B cell (primary cell): ENCODE results near the gene RFX3. TPM values are rescaled to one million over a fixed set of nuclear protein-coding genes. Genes with fewer than 3 reads are reported as not detected.

Experiments used
- ATAC-seq: fragments of 200-7000 bp; cut with Tn5 transposase; one replicate; pipeline ENCODE4 v1.10.0; 2021; ENCODE audit warnings: low read depth, mild to moderate bottlenecking, moderate number of reproducible peaks, moderate library complexity
- CTCF ChIA-PET: fragments of 350-600 bp; sonication (Branson Sonifier 250); formaldehyde crosslinking; loops from one replicate; lab custom pipeline; 2021; ENCODE audit warnings: antibody characterized with exemption, inconsistent platforms; lab: Charles Lee
- POLR2A ChIA-PET: fragments of 350-600 bp; sonication (Branson Sonifier 250); formaldehyde crosslinking; loops from one replicate; lab custom pipeline; 2021; ENCODE audit warnings: antibody characterized with exemption; lab: Charles Lee
- DNase-seq: peaks from one replicate; pipeline ENCODE4 v3.0.0; 2013
- H2AFZ ChIP-seq: 2 replicates; pipeline ENCODE4 v1.6.1; 2012; ENCODE audit warnings: mild to moderate bottlenecking, low read depth, low read length; ENCODE audit not compliant: insufficient read depth, poor library complexity, severe bottlenecking
- H3K27ac ChIP-seq, 2 donors: 1 replicate in 1 of 2; 2 replicates in 1 of 2; pipeline ENCODE4 v1.5.1; 2012 to 2013; ENCODE audit warnings: low read length in 2 of 2, mild to moderate bottlenecking in 2 of 2, moderate library complexity in 1 of 2
- H3K27me3 ChIP-seq, 4 experiments: fragments of 200-600 bp in 1 of 4; sonication (generic) in 1 of 4; replicated peaks in 1 of 4; 1 replicate in 2 of 4; 2 replicates in 2 of 4; pipeline versions ENCODE4 v1.6.1 to v1.7.0; 2013 to 2016; ENCODE audit warnings: low read length in 3 of 4, mild to moderate bottlenecking in 2 of 4, mixed read lengths in 1 of 4, moderate library complexity in 1 of 4; ENCODE audit not compliant: insufficient read depth in 4 of 4, control insufficient read depth in 3 of 4; ENCODE audit errors: control extremely low read depth in 1 of 4
- H3K36me3 ChIP-seq, 2 experiments: replicated peaks in 1 of 2; 1 replicate in 1 of 2; 2 replicates in 1 of 2; pipeline versions ENCODE4 v1.6.1 to v1.7.1; 2013; ENCODE audit warnings: low read length in 1 of 2; ENCODE audit not compliant: insufficient read depth in 2 of 2, control insufficient read depth in 1 of 2; ENCODE audit errors: control extremely low read depth in 1 of 2, extremely low read depth in 1 of 2
- H3K4me1 ChIP-seq, 2 donors: fragments of 200-600 bp in 1 of 2; sonication (generic) in 1 of 2; 1 replicate in 1 of 2; 2 replicates in 1 of 2; pipeline versions ENCODE4 v1.5.1 to v1.6.1; 2013 to 2017; ENCODE audit warnings: low read length in 2 of 2; ENCODE audit not compliant: control insufficient read depth in 2 of 2, insufficient read depth in 2 of 2
- H3K4me2 ChIP-seq: replicated peaks from 2 replicates; pipeline ENCODE3; 2012; ENCODE audit warnings: mild to moderate bottlenecking, low read depth, low read length; ENCODE audit not compliant: poor library complexity, severe bottlenecking
- H3K4me3 ChIP-seq, 5 experiments: fragments of 200-600 bp in 1 of 5; sonication (generic) in 1 of 5; 1 replicate in 3 of 5; 2 replicates in 2 of 5; pipeline versions ENCODE4 v1.5.1 to v1.7.0; 2011 to 2016; ENCODE audit warnings: low read length in 4 of 5, mild to moderate bottlenecking in 4 of 5, low read depth in 2 of 5, control low read depth in 1 of 5, moderate library complexity in 1 of 5; ENCODE audit not compliant: insufficient read depth in 1 of 5; ENCODE audit errors: control extremely low read depth in 1 of 5, extremely low read depth in 1 of 5
- H3K79me2 ChIP-seq: fragments of 200-600 bp; sonication (generic); one replicate; pipeline ENCODE4 v1.6.0; 2016; ENCODE audit warnings: low read length; ENCODE audit not compliant: control insufficient read depth, insufficient read depth
- H3K9ac ChIP-seq: fragments of 200-600 bp; sonication (generic); 2 replicates; pipeline ENCODE4 v1.6.1; 2017; ENCODE audit warnings: mild to moderate bottlenecking, low read length, moderate library complexity
- H3K9me3 ChIP-seq, 3 donors: one replicate each; pipeline versions ENCODE4 v1.6.1 to v1.7.1; 2013; ENCODE audit warnings: low read length in 2 of 3; ENCODE audit not compliant: control insufficient read depth in 2 of 3, insufficient read depth in 1 of 3; ENCODE audit errors: control extremely low read depth in 1 of 3
- H4K20me1 ChIP-seq: 2 replicates; pipeline ENCODE4 v1.6.0; 2012; ENCODE audit warnings: mild to moderate bottlenecking, low read length; ENCODE audit not compliant: insufficient read depth, control insufficient read depth, poor library complexity, severe bottlenecking
- H3K27ac Mint-ChIP-seq: one replicate; pipeline ENCODE4 v1.8.0; 2021; ENCODE audit warnings: mixed read lengths
- H3K27me3 Mint-ChIP-seq: one replicate; pipeline ENCODE4 v1.8.0; 2021; ENCODE audit warnings: mixed read lengths
- H3K4me1 Mint-ChIP-seq: one replicate; pipeline ENCODE4 v1.8.0; 2021; ENCODE audit warnings: mixed read lengths
- H3K4me3 Mint-ChIP-seq: one replicate; pipeline ENCODE4 v1.8.0; 2021; ENCODE audit warnings: mixed read lengths
- H3K9me3 Mint-ChIP-seq: one replicate; pipeline ENCODE4 v1.8.0; 2022; ENCODE audit warnings: mixed read lengths; ENCODE audit not compliant: insufficient read depth
- EZH2 ChIP-seq: IDR thresholded peaks from 2 replicates; pipeline ENCODE4 v1.6.1; 2012; ENCODE audit warnings: borderline replicate concordance, low read depth, mild to moderate bottlenecking, moderate library complexity, low read length; ENCODE audit not compliant: insufficient read depth, poor library complexity, severe bottlenecking
- WGBS: methylation state at CpG from one replicate; pipeline ENCODE4 v1.1.5; 2013; ENCODE audit warnings: missing lambda C conversion rate; ENCODE audit not compliant: insufficient coverage; 5-methylcytosine and 5-hydroxymethylcytosine counted together
- intact Hi-C: fragments of 100-400 bp; cut with micrococcal nuclease; formaldehyde crosslinking; loops from one replicate; pipeline ENCODE4 v1.10.0; 2022
- polyA plus RNA-seq: library from polyadenylated mRNA; depleted of rRNA; stranded (reverse); fragments of >200 nt; gene quantifications from 2 replicates; pipeline ENCODE4 v1.2.3, GENCODE V29; 2012
- total RNA-seq, 2 donors: library from RNA; stranded (reverse); fragments of 120-200 nt in 1 of 2; gene quantifications; 1 replicate in 1 of 2; 2 replicates in 1 of 2; pipeline versions ENCODE4 v1.2.3 to v1.2.4, GENCODE V29; 2013 to 2022
- TF ChIP-seq, protein P1 (sequence below): fragments of 200-600 bp; IDR thresholded peaks from one replicate; pipeline ENCODE4 v1.8.0; 2022; ENCODE audit warnings: antibody characterized with exemption, mild to moderate bottlenecking

The RFX3 gene
- total and polyA plus RNA-seq, 2 donors (not counting 1 experiment from before 2014, with no cell fraction given), result 6.1 to 39.1 TPM

DNA sequence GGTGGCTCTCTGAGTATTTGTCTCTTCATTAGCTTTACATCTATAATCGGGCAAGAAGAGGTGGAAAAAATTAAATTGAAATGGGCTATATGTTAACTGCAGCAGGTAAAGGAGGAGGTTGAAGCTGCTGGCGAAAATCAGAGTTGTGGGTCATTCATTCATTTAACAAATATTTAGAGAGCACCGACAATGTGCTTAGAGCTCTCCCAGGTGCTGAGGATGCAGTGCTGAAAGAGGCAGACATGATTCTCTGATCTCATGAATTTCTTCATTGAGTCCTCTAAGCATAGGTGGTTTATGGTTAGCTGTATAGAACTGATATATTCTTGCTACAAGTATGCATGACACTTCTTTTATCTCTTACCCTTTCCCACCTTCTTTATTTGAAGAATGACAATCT, 243.4 kb downstream of the RFX3 start:
- no peak overlapping the region for H3K4me2 ChIP-seq
- H3K9ac ChIP-seq, result no peak overlapping the region
- H2AFZ ChIP-seq, result no peak overlapping the region
- peaks cover under 1 to 12% of the 10 kb centered on the region in 2 experiments for H3K36me3 ChIP-seq
- H3K9me3 ChIP-seq, result no peaks in the 10 kb centered on the region
- H3K27me3 ChIP-seq, result no peaks in the 10 kb centered on the region
- Mint-ChIP-seq H3K27me3 (no peaks in the 10 kb centered on the region), H3K4me3 (no peak overlapping the region), H3K4me1 (peaks cover 3% of the 10 kb centered on the region), H3K9me3 (no peaks in the 10 kb centered on the region), H3K27ac (no peak overlapping the region)
- no peaks in the 10 kb centered on the region for H3K4me1 ChIP-seq
- WGBS, result no CpG with 5 or more reads among the region's 3 CpGs
- no peak overlapping the region for H3K4me3 ChIP-seq
- H3K27ac ChIP-seq, result no peak overlapping the region
- ChIA-PET CTCF (no interaction called here), POLR2A (no interaction called here)
- no peaks in the 10 kb centered on the region for H4K20me1 ChIP-seq
- DNase-seq (no peak), ATAC-seq (no peak)
- H3K79me2 ChIP-seq, result no peaks in the 10 kb centered on the region
- intact Hi-C loops, result no loop called here
- TF ChIP-seq, protein P1, sequence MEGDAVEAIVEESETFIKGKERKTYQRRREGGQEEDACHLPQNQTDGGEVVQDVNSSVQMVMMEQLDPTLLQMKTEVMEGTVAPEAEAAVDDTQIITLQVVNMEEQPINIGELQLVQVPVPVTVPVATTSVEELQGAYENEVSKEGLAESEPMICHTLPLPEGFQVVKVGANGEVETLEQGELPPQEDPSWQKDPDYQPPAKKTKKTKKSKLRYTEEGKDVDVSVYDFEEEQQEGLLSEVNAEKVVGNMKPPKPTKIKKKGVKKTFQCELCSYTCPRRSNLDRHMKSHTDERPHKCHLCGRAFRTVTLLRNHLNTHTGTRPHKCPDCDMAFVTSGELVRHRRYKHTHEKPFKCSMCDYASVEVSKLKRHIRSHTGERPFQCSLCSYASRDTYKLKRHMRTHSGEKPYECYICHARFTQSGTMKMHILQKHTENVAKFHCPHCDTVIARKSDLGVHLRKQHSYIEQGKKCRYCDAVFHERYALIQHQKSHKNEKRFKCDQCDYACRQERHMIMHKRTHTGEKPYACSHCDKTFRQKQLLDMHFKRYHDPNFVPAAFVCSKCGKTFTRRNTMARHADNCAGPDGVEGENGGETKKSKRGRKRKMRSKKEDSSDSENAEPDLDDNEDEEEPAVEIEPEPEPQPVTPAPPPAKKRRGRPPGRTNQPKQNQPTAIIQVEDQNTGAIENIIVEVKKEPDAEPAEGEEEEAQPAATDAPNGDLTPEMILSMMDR, result no peak
- TF ChIP-seq EZH2, result no peak

DNA sequence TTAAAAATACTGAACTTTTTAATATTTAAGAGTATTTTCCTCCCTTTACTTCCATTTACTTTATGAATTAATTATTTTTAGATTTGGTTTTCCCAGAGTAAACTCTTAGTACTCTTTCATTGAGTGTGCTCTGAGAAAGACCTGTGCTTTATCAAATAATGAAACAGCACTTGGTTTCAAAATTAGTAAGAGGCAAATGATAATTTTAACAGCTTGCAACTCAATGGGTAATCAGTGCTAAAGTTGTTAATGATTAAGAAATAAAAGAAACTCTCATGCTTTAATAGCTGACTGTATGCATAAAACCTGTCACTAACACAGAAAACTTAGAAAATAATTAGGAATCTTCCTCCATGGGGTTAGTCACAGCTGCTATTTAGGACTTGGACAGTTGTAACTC, 244.4 kb downstream of the RFX3 start:
- intact Hi-C loops, result no loop called here
- no peaks in the 10 kb centered on the region for H3K79me2 ChIP-seq
- H2AFZ ChIP-seq, result no peak overlapping the region
- Mint-ChIP-seq H3K27me3 (no peaks in the 10 kb centered on the region), H3K9me3 (no peaks in the 10 kb centered on the region), H3K4me1 (peaks cover 3% of the 10 kb centered on the region), H3K4me3 (no peak overlapping the region), H3K27ac (no peak overlapping the region)
- ATAC-seq (no peak), DNase-seq (no peak)
- no peaks in the 10 kb centered on the region for H3K4me1 ChIP-seq
- no peak overlapping the region for H3K27ac ChIP-seq
- no peak overlapping the region for H3K9ac ChIP-seq
- no peaks in the 10 kb centered on the region for H3K27me3 ChIP-seq
- no peaks in the 10 kb centered on the region for H3K9me3 ChIP-seq
- no peak overlapping the region for H3K4me2 ChIP-seq
- ChIA-PET CTCF (no interaction called here), POLR2A (no interaction called here)
- no peak overlapping the region for H3K4me3 ChIP-seq
- H4K20me1 ChIP-seq, result no peaks in the 10 kb centered on the region
- H3K36me3 ChIP-seq, result peaks cover 3 to 6% of the 10 kb centered on the region in 2 experiments
- TF ChIP-seq, protein P1, result no peak
- TF ChIP-seq EZH2, result no peak
